ENCODE data around the gene CCR8.

Gene CCR8

GRCh38 chr3:39302178-39302577 is 27.3 kb upstream of the CCR8 start:
- peaks cover 37% of the 10 kb centered on the region for H3K9me3 ChIP-seq (ENCODE audit: insufficient read depth, low read length, severe bottlenecking)
- H3K79me2 ChIP-seq (ENCODE audit: insufficient read depth, low read length): no peaks in the 10 kb centered on the region
- DNase-seq (no peak), ATAC-seq (ENCODE audit: insufficient read depth, low read depth) (no peak)
- H3K36me3 ChIP-seq (ENCODE audit: insufficient read depth, low read length): no peaks in the 10 kb centered on the region
- peaks cover 3% of the 10 kb centered on the region; the same call in 1 of the 2 replicates for H3K4me1 ChIP-seq (ENCODE audit: insufficient read depth, low read length)
- H3K4me3 ChIP-seq (ENCODE audit: low read depth in 1 of 2, low read length in 2 of 2): no peak overlapping the region
- no peaks in the 10 kb centered on the region for H4K20me1 ChIP-seq (ENCODE audit: insufficient read depth, low read length)
- H3K9ac ChIP-seq (ENCODE audit: low read depth, low read length): no peak overlapping the region
- no peak overlapping the region for H3K4me2 ChIP-seq (ENCODE audit: insufficient read depth, low read length)
- H3K27me3 ChIP-seq (ENCODE audit: insufficient read depth, low read length, poor library complexity): no peaks in the 10 kb centered on the region
- H3K27ac ChIP-seq (ENCODE audit: low read length): no peak overlapping the region
- no peak for TF ChIP-seq EZH2 (IDR thresholded peaks at IDR 0.05; ENCODE audit: borderline replicate concordance, low read depth, low read length, severe bottlenecking)
- no peak for TF ChIP-seq CTCF (IDR thresholded peaks at IDR 0.05; ENCODE audit: borderline replicate concordance, extremely low read depth, low read length, poor library complexity, severe bottlenecking)
- H2AFZ ChIP-seq (ENCODE audit: low read depth, low read length): no peak overlapping the region

GRCh38 chr3:39313289-39313688 is 16.2 kb upstream of the CCR8 start:
- no peak for ATAC-seq (ENCODE audit: insufficient read depth, low read depth)
- no peaks in the 10 kb centered on the region for H4K20me1 ChIP-seq (ENCODE audit: insufficient read depth, low read length)
- DNase-seq: no peak
- H3K9me3 ChIP-seq (ENCODE audit: insufficient read depth, low read length, severe bottlenecking): peaks cover 12% of the 10 kb centered on the region
- no peak overlapping the region for H2AFZ ChIP-seq (ENCODE audit: low read depth, low read length)
- H3K9ac ChIP-seq (ENCODE audit: low read depth, low read length): no peak overlapping the region
- H3K27ac ChIP-seq (ENCODE audit: low read length): no peak overlapping the region
- no peaks in the 10 kb centered on the region for H3K27me3 ChIP-seq (ENCODE audit: insufficient read depth, low read length, poor library complexity)
- no peak for TF ChIP-seq EZH2 (IDR thresholded peaks at IDR 0.05; ENCODE audit: borderline replicate concordance, low read depth, low read length, severe bottlenecking)
- TF ChIP-seq CTCF (IDR thresholded peaks at IDR 0.05; ENCODE audit: borderline replicate concordance, extremely low read depth, low read length, poor library complexity, severe bottlenecking): no peak
- no peaks in the 10 kb centered on the region for H3K79me2 ChIP-seq (ENCODE audit: insufficient read depth, low read length)
- H3K4me2 ChIP-seq (ENCODE audit: insufficient read depth, low read length): no peak overlapping the region
- no peak overlapping the region for H3K4me3 ChIP-seq (ENCODE audit: low read depth in 1 of 2, low read length in 2 of 2)
- H3K4me1 ChIP-seq (ENCODE audit: insufficient read depth, low read length): no peaks in the 10 kb centered on the region
- no peaks in the 10 kb centered on the region for H3K36me3 ChIP-seq (ENCODE audit: insufficient read depth, low read length)

- Histone ChIP-seq H3K27me3 (ENCODE audit: insufficient read depth, low read length, poor library complexity) (no peaks in the 10 kb centered on the region), H3K36me3 (ENCODE audit: insufficient read depth, low read length) (no peaks in the 10 kb centered on the region), H4K20me1 (ENCODE audit: insufficient read depth, low read length) (no peaks in the 10 kb centered on the region), H3K27ac (ENCODE audit: low read length) (no peak overlapping the region), H2AFZ (ENCODE audit: low read depth, low read length) (no peak overlapping the region), H3K4me1 (ENCODE audit: insufficient read depth, low read length) (no peaks in the 10 kb centered on the region), H3K9me3 (ENCODE audit: insufficient read depth, low read length, severe bottlenecking) (peaks cover 12% of the 10 kb centered on the region), H3K4me2 (ENCODE audit: insufficient read depth, low read length) (no peak overlapping the region), H3K9ac (ENCODE audit: low read depth, low read length) (no peak overlapping the region), H3K79me2 (ENCODE audit: insufficient read depth, low read length) (no peaks in the 10 kb centered on the region), H3K4me3 (ENCODE audit: low read depth in 1 of 2, low read length in 2 of 2) (no peak overlapping the region)
- no peak for ATAC-seq (ENCODE audit: insufficient read depth, low read depth)
- no peak for TF ChIP-seq EZH2 (IDR thresholded peaks at IDR 0.05; ENCODE audit: borderline replicate concordance, low read depth, low read length, severe bottlenecking)
- no peak for TF ChIP-seq CTCF (IDR thresholded peaks at IDR 0.05; ENCODE audit: borderline replicate concordance, extremely low read depth, low read length, poor library complexity, severe bottlenecking)
- DNase-seq: no peak
Observed at GRCh38 chr3:39315420-39315819, 14.1 kb upstream of the CCR8 start.
